Panc1 (cell line): Measurements from ENCODE around the gene FXYD4. TPM values are rescaled to one million over a fixed set of nuclear protein-coding genes. Genes with fewer than 3 reads are reported as not detected.

Source experiments
- total RNA-seq: library from RNA; stranded (reverse); gene quantifications from one replicate; pipeline ENCODE4 v1.2.1, GENCODE V29; 2021; ENCODE audit not compliant: unreplicated experiment

The FXYD4 gene
- total RNA-seq, 1 experiment from 2014 or later = not detected

Other genes with a start within 250 kb of the FXYD4 start
- gene CSGALNACT2, start 233.2 kb upstream of the FXYD4 start, total RNA-seq = 22.3 TPM
- gene RASGEF1A, start 104.6 kb upstream of the FXYD4 start, total RNA-seq = 19.5 TPM
- gene HNRNPF, start 37.5 kb downstream of the FXYD4 start, total RNA-seq = 466 TPM
- 7.6 TPM for gene ZNF487, start 65.5 kb downstream of the FXYD4 start, total RNA-seq
- gene ZNF239, start 203.0 kb downstream of the FXYD4 start, total RNA-seq = 18.5 TPM
- 10.6 TPM for gene ZNF485, start 234.8 kb downstream of the FXYD4 start, total RNA-seq